Loucy (cell line): ENCODE data around the gene MOV10.
A peak's percentile ranks its signal among the peaks of the same experiment; 100 is the strongest.

ENCODE experiments used
- CTCF ChIP-seq: fragments of 200-600 bp; sonication (generic); conservative IDR thresholded peaks from 2 replicates; pipeline ENCODE4 v1.5.1; 2014; ENCODE audit warnings: mild to moderate bottlenecking, antibody characterized with exemption, low read length
- EZH2phosphoT487 ChIP-seq: fragments of 200-600 bp; IDR thresholded peaks from 2 replicates; pipeline ENCODE4 v1.6.1; 2018; ENCODE audit warnings: antibody characterized with exemption, mild to moderate bottlenecking, moderate library complexity, borderline replicate concordance

- TF ChIP-seq CTCF, result 0 out of 2 replicates have a peak, but pooled peaks have one; percentile 19
- TF ChIP-seq EZH2phosphoT487, result no peak
These were observed 40.1 kb downstream of the MOV10 start for GRCh38 chr1:112714313-112715263.
